HCT116 (cell line): ENCODE results near the gene KATNAL2. TPM values are rescaled to one million over a fixed set of nuclear protein-coding genes. Genes with fewer than 3 reads are reported as not detected.
A peak's percentile ranks its signal among the peaks of the same experiment; 100 is the strongest.

ENCODE experiments used
- ATAC-seq: fragments of 200-7000 bp; cut with Tn5 transposase; 2 replicates; pipeline ENCODE4 v1.9.1; 2020; ENCODE audit warnings: mild to moderate bottlenecking, moderate library complexity
- BruUV-seq: library from RNA; stranded (reverse); fragments of 400-500 nt; replicated peaks from 2 replicates; lab custom pipeline; 2021; lab: Mats Ljungman, UMichigan
- CTCF ChIA-PET: fragments of 300-600 bp; sonication (Branson Sonifier 250); formaldehyde crosslinking; loops from one replicate; lab custom pipeline; 2021; ENCODE audit warnings: antibody characterized with exemption; lab: Charles Lee
- POLR2A ChIA-PET: fragments of 300-600, 350-600 bp; sonication (Branson Sonifier 250); formaldehyde crosslinking; loops from one replicate; lab custom pipeline; 2021; ENCODE audit warnings: antibody characterized with exemption; lab: Charles Lee
- RAD21 ChIA-PET, 2 experiments: fragments of 300-600 bp; sonication (Branson Sonifier 250); formaldehyde crosslinking; loops; one replicate each; lab custom pipeline; 2023; ENCODE audit warnings: low total read pairs in 2 of 2; ENCODE audit not compliant: uncharacterized antibody in 2 of 2, unreplicated experiment in 2 of 2, low non-redundant PET in 1 of 2; lab: Charles Lee
- DNase-seq: peaks from one replicate; pipeline ENCODE4 v3.0.0-alpha.2; 2010; ENCODE audit warnings: low read depth, low spot score
- H2AFZ ChIP-seq: fragments of 200-600 bp; shearing (Covaris generic), sonication (generic); 2 replicates; pipeline ENCODE4 v1.6.1; 2017; ENCODE audit warnings: low read depth, mixed run types, mixed read lengths, antibody characterized with exemption, low read length; ENCODE audit not compliant: poor library complexity, severe bottlenecking
- H3K27ac ChIP-seq: 2 replicates; pipeline ENCODE4 v1.5.1; 2012; ENCODE audit warnings: low read depth, low read length
- H3K27me3 ChIP-seq: fragments of 200-600 bp; sonication (generic); 2 replicates; pipeline ENCODE4 v1.6.1; 2016; ENCODE audit warnings: mixed run types, low read length, mixed read lengths; ENCODE audit not compliant: insufficient read depth
- H3K36me3 ChIP-seq, 2 experiments: fragments of 200-500 bp in 1 of 2; fragments of 200-600 bp in 1 of 2; sonication (Bioruptor generic) in 1 of 2; sonication (generic) in 1 of 2; 2 replicates each; pipeline versions ENCODE4 v1.5.1 to v1.6.1; 2014 to 2016; ENCODE audit warnings: low read length in 2 of 2, inconsistent platforms in 1 of 2, mixed read lengths in 1 of 2, mixed run types in 1 of 2; ENCODE audit not compliant: insufficient read depth in 2 of 2, control insufficient read depth in 1 of 2
- H3K4me1 ChIP-seq, 2 experiments: fragments of 200-600 bp in 1 of 2; sonication (generic) in 1 of 2; 2 replicates each; pipeline versions ENCODE4 v1.5.1 to v1.6.1; 2012 to 2017; ENCODE audit warnings: low read length in 2 of 2, inconsistent platforms in 1 of 2, mild to moderate bottlenecking in 1 of 2, mixed read lengths in 1 of 2, mixed run types in 1 of 2, moderate library complexity in 1 of 2; ENCODE audit not compliant: insufficient read depth in 2 of 2, control insufficient read depth in 1 of 2
- H3K4me2 ChIP-seq: fragments of 200-600 bp; sonication (generic); 2 replicates; pipeline ENCODE4 v1.6.1; 2017; ENCODE audit warnings: mixed run types, low read length, mixed read lengths
- H3K4me3 ChIP-seq, 2 experiments: fragments of 200-600 bp in 1 of 2; sonication (generic) in 1 of 2; replicated peaks in 1 of 2; 2 replicates each; pipeline ENCODE4 v1.5.1; 2011 to 2016; ENCODE audit warnings: low read length in 2 of 2, control low read depth in 1 of 2, low read depth in 1 of 2, mild to moderate bottlenecking in 1 of 2, mixed read lengths in 1 of 2, mixed run types in 1 of 2
- H3K79me2 ChIP-seq: fragments of 200-600 bp; sonication (generic); 2 replicates; pipeline ENCODE4 v1.6.1; 2017; ENCODE audit warnings: mild to moderate bottlenecking, mixed run types, low read length, moderate library complexity, mixed read lengths; ENCODE audit not compliant: insufficient read depth
- H3K9ac ChIP-seq: fragments of 200-600 bp; sonication (generic); 2 replicates; pipeline ENCODE4 v1.6.1; 2016; ENCODE audit warnings: low read length, mixed read lengths
- H3K9me2 ChIP-seq: fragments of 200-600 bp; sonication (generic), shearing (Covaris generic); 2 replicates; pipeline ENCODE4 v1.6.1; 2017; ENCODE audit warnings: mixed run types, mild to moderate bottlenecking, moderate library complexity; ENCODE audit not compliant: insufficient read depth
- H3K9me3 ChIP-seq, 2 experiments: fragments of 200-500 bp in 1 of 2; fragments of 200-600 bp in 1 of 2; sonication (Bioruptor generic) in 1 of 2; sonication (generic) in 1 of 2; 2 replicates each; pipeline ENCODE4 v1.6.1; 2014 to 2017; ENCODE audit warnings: low read length in 2 of 2, mixed read lengths in 2 of 2, inconsistent platforms in 1 of 2, low read depth in 1 of 2, mild to moderate bottlenecking in 1 of 2, mixed run types in 1 of 2, moderate library complexity in 1 of 2; ENCODE audit not compliant: control insufficient read depth in 1 of 2, insufficient read depth in 1 of 2
- H4K20me1 ChIP-seq: fragments of 200-600 bp; sonication (generic), shearing (Covaris generic); 2 replicates; pipeline ENCODE4 v1.6.1; 2017; ENCODE audit warnings: mixed run types, mild to moderate bottlenecking, moderate library complexity; ENCODE audit not compliant: insufficient read depth
- ATF3 ChIP-seq: IDR thresholded peaks from 2 replicates; pipeline ENCODE4 v1.6.1; 2012
- CBX3 ChIP-seq: IDR thresholded peaks from 2 replicates; pipeline ENCODE4 v1.6.1; 2012; ENCODE audit warnings: low read depth
- CEBPB ChIP-seq: IDR thresholded peaks from 2 replicates; pipeline ENCODE4 v1.6.1; 2012; ENCODE audit warnings: low read depth
- CTCF ChIP-seq, 3 experiments: fragments of 200-600 bp in 1 of 3; sonication (generic) in 1 of 3; IDR thresholded peaks in 2 of 3; conservative IDR thresholded peaks in 1 of 3; 2 replicates each; pipeline ENCODE4 v1.5.1; 2012 to 2017; ENCODE audit warnings: low read depth in 2 of 3, low read length in 2 of 3, antibody characterized with exemption in 1 of 3, borderline replicate concordance in 1 of 3, control low read depth in 1 of 3, mild to moderate bottlenecking in 1 of 3, mixed read lengths in 1 of 3, mixed run types in 1 of 3, moderate library complexity in 1 of 3; ENCODE audit not compliant: insufficient read depth in 1 of 3
- ELF1 ChIP-seq: IDR thresholded peaks from 2 replicates; pipeline ENCODE4 v1.6.1; 2012; ENCODE audit warnings: low read depth, borderline replicate concordance
- EZH2phosphoT487 ChIP-seq: fragments of 200-600 bp; IDR thresholded peaks from 2 replicates; pipeline ENCODE4 v1.6.1; 2018; ENCODE audit warnings: antibody characterized with exemption, borderline replicate concordance
- FOSL1 ChIP-seq: IDR thresholded peaks from 2 replicates; pipeline ENCODE4 v1.6.1; 2012; ENCODE audit warnings: low read depth
- JUND ChIP-seq: IDR thresholded peaks from 2 replicates; pipeline ENCODE4 v1.6.1; 2012
- MAX ChIP-seq: IDR thresholded peaks from 2 replicates; pipeline ENCODE4 v1.6.1; 2012
- POLR2A ChIP-seq: IDR thresholded peaks from 2 replicates; pipeline ENCODE4 v1.7.0; 2011; ENCODE audit warnings: borderline replicate concordance; ENCODE audit not compliant: insufficient read depth, insufficient read length; ENCODE audit errors: extremely low read depth
- POLR2AphosphoS5 ChIP-seq: IDR thresholded peaks from 2 replicates; pipeline ENCODE4 v1.6.1; 2011; ENCODE audit warnings: mild to moderate bottlenecking, low read depth, low read length, moderate library complexity
- RAD21 ChIP-seq: IDR thresholded peaks from 2 replicates; pipeline ENCODE4 v1.6.1; 2012; ENCODE audit warnings: low read depth, mild to moderate bottlenecking
- SIN3A ChIP-seq: IDR thresholded peaks from 2 replicates; pipeline ENCODE4 v1.6.1; 2012; ENCODE audit warnings: low read depth
- SRF ChIP-seq: IDR thresholded peaks from 2 replicates; pipeline ENCODE4 v1.6.1; 2012; ENCODE audit warnings: low read depth
- TCF7L2 ChIP-seq: IDR thresholded peaks from 2 replicates; pipeline ENCODE4 v1.7.0; 2011; ENCODE audit warnings: borderline replicate concordance, inconsistent platforms; ENCODE audit not compliant: insufficient read depth, insufficient read length; ENCODE audit errors: extremely low read depth
- ZBTB33 ChIP-seq: IDR thresholded peaks from 2 replicates; pipeline ENCODE4 v1.6.1; 2011; ENCODE audit warnings: mild to moderate bottlenecking, low read length, moderate library complexity; ENCODE audit not compliant: insufficient replicate concordance; ENCODE audit errors: extremely low read depth
- ZNF274 ChIP-seq: fragments of 200-500 bp; sonication (Bioruptor generic); IDR thresholded peaks from 2 replicates; pipeline ENCODE4 v1.6.1; 2014; ENCODE audit warnings: mild to moderate bottlenecking, low read depth, low read length, inconsistent platforms
- intact Hi-C: fragments of 100-400 bp; cut with micrococcal nuclease; formaldehyde crosslinking; loops from 2 replicates; pipeline ENCODE4 v1.10.0; 2022
- total RNA-seq: library from RNA; stranded (reverse); gene quantifications from one replicate; pipeline ENCODE4 v1.2.1, GENCODE V29; 2021; ENCODE audit not compliant: unreplicated experiment

KATNAL2 gene
- total RNA-seq, 1 experiment from 2014 or later = 2.0 TPM

- Histone ChIP-seq H3K4me1 (peaks cover 4 to 18% of the 10 kb centered on the region in 2 experiments; a peak in 3 of 4 replicates), H3K27ac (peak overlapping the region; percentile 62), H3K27me3 (no peaks in the 10 kb centered on the region), H3K9ac (peak overlapping the region; percentile 73), H3K36me3 (no peaks in the 10 kb centered on the region), H4K20me1 (no peaks in the 10 kb centered on the region), H3K9me2 (no peaks in the 10 kb centered on the region), H3K79me2 (peaks cover 38% of the 10 kb centered on the region), H3K4me3 (peak overlapping the region; percentile 59 to 76), H2AFZ (peak overlapping the region; percentile 82), H3K9me3 (no peaks in the 10 kb centered on the region), H3K4me2 (peak overlapping the region; percentile 83)
- DNase-seq = no peak
- TSS peak; percentile 80 for BruUV-seq
- RAD21 ChIA-PET = no interaction called here
- ATAC-seq = peak; percentile 12
- TF ChIP-seq RAD21 = no peak
- peak; percentile 9 for TF ChIP-seq POLR2A
- TF ChIP-seq POLR2AphosphoS5 = no peak
- intact Hi-C loops = no loop called here
- CTCF ChIA-PET = no interaction called here
- POLR2A ChIA-PET = interaction anchor here (1.0 kb wide), 1 partner anchor 10 kb away, joined by 3 read pairs; no protein-coding TSS in a partner anchor
Measured at GRCh38 chr18:46917803-46918600, 600 bp downstream of the KATNAL2 start.

- intact Hi-C loops = no loop called here
- Histone ChIP-seq H3K4me3 (no peak overlapping the region), H3K9me3 (no peaks in the 10 kb centered on the region), H3K4me1 (peaks cover 4 to 18% of the 10 kb centered on the region in 2 experiments; a peak in 3 of 4 replicates), H3K9me2 (no peaks in the 10 kb centered on the region), H3K36me3 (no peaks in the 10 kb centered on the region), H4K20me1 (no peaks in the 10 kb centered on the region), H3K27ac (no peak overlapping the region), H3K79me2 (peaks cover 18% of the 10 kb centered on the region), H3K27me3 (no peaks in the 10 kb centered on the region), H2AFZ (no peak overlapping the region), H3K9ac (no peak overlapping the region), H3K4me2 (no peak overlapping the region)
- ChIA-PET POLR2A (no interaction called here), RAD21 (no interaction called here), CTCF (no interaction called here)
- no TSS peak for BruUV-seq
- ATAC-seq = no peak
- no peak for DNase-seq
- TF ChIP-seq TCF7L2 = no peak
- no peak for TF ChIP-seq ATF3
- TF ChIP-seq CEBPB = no peak
- TF ChIP-seq SRF = no peak
- TF ChIP-seq ELF1 = no peak
- no peak for TF ChIP-seq MAX
- TF ChIP-seq FOSL1 = no peak
- TF ChIP-seq CTCF (IDR thresholded peaks at IDR 0.05 in 2 of 3, conservative IDR thresholded peaks at IDR 0.05 in 1 of 3; ENCODE audit: borderline replicate concordance in 1 of 3, insufficient read depth in 1 of 3, low read depth in 2 of 3, low read length in 2 of 3) = no peak
- no peak for TF ChIP-seq EZH2phosphoT487
- TF ChIP-seq ZNF274 = no peak
- TF ChIP-seq ZBTB33 = no peak
- no peak for TF ChIP-seq JUND
- TF ChIP-seq SIN3A = no peak
- TF ChIP-seq CBX3 = no peak
Measured at GRCh38 chr18:46920067-46920466, 2.7 kb downstream of the KATNAL2 start.
